ENCODE measurements around the gene EFHC1. TPM values are rescaled to one million over a fixed set of nuclear protein-coding genes. Genes with fewer than 3 reads are reported as not detected.

EFHC1 gene
- total and polyA plus RNA-seq, 8 donors = 14.6 to 73.0 (median 53.1) TPM

- DNase-seq (no peak), ATAC-seq (no peak)
- Histone ChIP-seq H3K4me1 (no peaks in the 10 kb centered on the region), H3K27me3 (no peaks in the 10 kb centered on the region), H3K36me3 (peaks cover 0 to 7% of the 10 kb centered on the region in 2 donors), H3K27ac (no peak overlapping the region), H3K9me3 (no peaks in the 10 kb centered on the region), H3K4me3 (no peak overlapping the region)
- TF ChIP-seq CTCF (IDR thresholded peaks at IDR 0.05) = no peak
- intact Hi-C loops (cut with DNase I) = no loop called here
Observed at GRCh38 chr6:52529311-52529710, 109.2 kb downstream of the EFHC1 start.

DNA sequence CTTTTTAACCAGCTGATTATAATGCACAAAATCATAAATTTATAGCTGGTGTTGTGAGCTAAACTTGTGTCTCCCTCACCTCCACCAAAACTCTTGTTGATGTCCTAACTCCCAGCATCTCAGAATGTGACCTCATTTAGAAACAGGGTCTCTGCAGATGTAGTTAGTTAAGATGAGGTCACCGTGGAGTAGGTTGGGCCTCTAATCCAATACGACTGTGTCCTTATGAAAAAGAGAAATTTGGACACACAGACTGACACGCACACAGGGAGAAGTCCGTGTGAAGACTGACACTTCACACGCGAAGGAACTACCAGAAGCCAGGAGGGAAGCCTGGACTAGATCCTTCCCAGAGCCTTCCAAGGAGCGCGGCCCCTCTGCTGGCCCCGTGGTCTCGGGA is 110.2 kb downstream of the EFHC1 start:
- Histone ChIP-seq H3K9me3 (no peaks in the 10 kb centered on the region), H3K4me1 (no peaks in the 10 kb centered on the region), H3K27ac (no peak overlapping the region), H3K4me3 (no peak overlapping the region), H3K27me3 (no peaks in the 10 kb centered on the region), H3K36me3 (peaks cover 0 to 15% of the 10 kb centered on the region in 2 donors)
- TF ChIP-seq CTCF (IDR thresholded peaks at IDR 0.05) = no peak
- DNase-seq (no peak), ATAC-seq (no peak)
- intact Hi-C loops (cut with DNase I) = no loop called here

DNA sequence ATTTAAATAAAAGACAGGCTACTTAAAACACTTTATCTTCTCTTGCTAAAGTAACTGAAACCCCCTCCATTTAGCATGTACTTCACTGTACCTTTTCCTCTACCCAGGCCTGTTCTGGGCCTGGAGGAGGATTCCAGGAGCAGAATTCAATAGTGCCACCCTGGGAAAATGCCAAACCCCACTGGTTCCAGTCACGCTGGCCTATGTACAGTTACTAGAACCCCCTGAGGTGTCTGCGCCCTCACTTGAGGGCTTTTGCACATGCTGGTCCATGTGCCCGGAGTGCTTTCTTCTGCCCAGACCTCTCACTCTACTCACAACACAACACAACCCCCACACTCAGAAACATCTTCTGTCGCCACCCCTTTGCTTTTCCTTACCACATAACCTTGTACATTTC is 111.3 kb downstream of the EFHC1 start:
- H3K4me1 ChIP-seq = no peaks in the 10 kb centered on the region
- no peak overlapping the region for H3K27ac ChIP-seq
- peaks cover 0 to 15% of the 10 kb centered on the region in 2 donors for H3K36me3 ChIP-seq
- no peak for TF ChIP-seq CTCF (IDR thresholded peaks at IDR 0.05)
- no peaks in the 10 kb centered on the region for H3K27me3 ChIP-seq
- H3K9me3 ChIP-seq = no peaks in the 10 kb centered on the region
- DNase-seq = no peak
- intact Hi-C loops (cut with DNase I) = no loop called here
- ATAC-seq = no peak
- no peak overlapping the region for H3K4me3 ChIP-seq

- no peak for ATAC-seq
- no peak for TF ChIP-seq CTCF (IDR thresholded peaks at IDR 0.05)
- Histone ChIP-seq H3K36me3 (peaks cover 0 to 15% of the 10 kb centered on the region in 2 donors), H3K4me1 (no peaks in the 10 kb centered on the region), H3K4me3 (no peak overlapping the region), H3K9me3 (no peaks in the 10 kb centered on the region), H3K27me3 (no peaks in the 10 kb centered on the region), H3K27ac (no peak overlapping the region)
- no peak for DNase-seq
- intact Hi-C loops (cut with DNase I) = no loop called here
Observed at GRCh38 chr6:52531834-52532233, 111.7 kb downstream of the EFHC1 start.

DNA sequence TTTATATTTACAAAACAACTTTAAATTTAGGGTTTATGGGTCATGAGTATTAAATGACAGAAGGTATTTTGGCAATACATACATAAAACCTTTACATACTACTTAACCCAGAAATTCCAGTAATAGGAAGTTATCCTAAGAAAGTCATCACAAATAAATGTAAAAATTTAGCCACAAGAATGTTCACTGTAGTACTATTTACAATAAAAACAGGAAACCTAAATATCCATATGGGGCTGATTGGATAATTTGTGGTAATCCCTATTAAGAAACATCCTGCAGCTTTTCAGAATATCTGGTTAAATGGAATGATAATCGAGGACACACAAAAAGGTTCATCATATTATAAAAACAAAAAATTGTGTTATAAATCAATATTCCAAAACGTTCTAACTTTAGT is 112.3 kb downstream of the EFHC1 start:
- intact Hi-C loops (cut with DNase I) = no loop called here
- no peaks in the 10 kb centered on the region for H3K9me3 ChIP-seq
- peaks cover 0 to 5% of the 10 kb centered on the region in 2 donors for H3K4me1 ChIP-seq
- no peak overlapping the region for H3K4me3 ChIP-seq
- H3K27me3 ChIP-seq = no peaks in the 10 kb centered on the region
- H3K27ac ChIP-seq = no peak overlapping the region
- no peak for TF ChIP-seq CTCF (IDR thresholded peaks at IDR 0.05)
- ATAC-seq (no peak), DNase-seq (no peak)
- H3K36me3 ChIP-seq = peaks cover 0 to 15% of the 10 kb centered on the region in 2 donors
